Stomach (tissue), 9 donors: ENCODE results near the gene KRTAP10-10. TPM values are rescaled to one million over a fixed set of nuclear protein-coding genes. Genes with fewer than 3 reads are reported as not detected.

Source experiments
- DNase-seq, 2 donors: peaks; one replicate each; pipeline versions ENCODE4 v3.0.0 to v3.0.0-alpha.2; 2013 to 2019
- H3K27ac ChIP-seq, 5 donors: fragments of 200-600 bp in 4 of 5; sonication (generic) in 4 of 5; one replicate each; pipeline ENCODE4 v1.5.1; 2013 to 2019; ENCODE audit warnings: mild to moderate bottlenecking in 1 of 5, moderate library complexity in 1 of 5
- H3K27me3 ChIP-seq, 3 donors: fragments of 200-600 bp; sonication (generic); one replicate each; pipeline ENCODE4 v1.5.1; 2017 to 2019; ENCODE audit warnings: mixed run types in 1 of 3
- H3K36me3 ChIP-seq, 4 donors: fragments of 200-600 bp; sonication (generic); 1 replicate in 3 of 4; 2 replicates in 1 of 4; pipeline ENCODE4 v1.5.1; 2016 to 2019
- H3K4me1 ChIP-seq, 4 donors: fragments of 200-600 bp; sonication (generic); one replicate each; pipeline ENCODE4 v1.5.1; 2016 to 2019
- H3K4me3 ChIP-seq, 4 donors: fragments of 200-600 bp; sonication (generic) in 3 of 4; one replicate each; pipeline ENCODE4 v1.5.1; 2016 to 2019; ENCODE audit warnings: mild to moderate bottlenecking in 1 of 4
- H3K9me3 ChIP-seq, 4 donors: fragments of 200-600 bp; sonication (generic); one replicate each; pipeline ENCODE4 v1.5.1; 2016 to 2019
- CTCF ChIP-seq, 7 experiments: fragments of 450-650 bp in 4 of 7; fragments of 200-600 bp in 3 of 7; sonication (generic) in 3 of 7; IDR thresholded peaks; one replicate each; pipeline ENCODE4 v1.5.1; 2016 to 2019; ENCODE audit warnings: antibody characterized with exemption in 7 of 7, control low read depth in 2 of 7, mild to moderate bottlenecking in 1 of 7
- EP300 ChIP-seq: sonication (generic); formaldehyde crosslinking; IDR thresholded peaks from one replicate; pipeline ENCODE4 v1.6.1; 2017; ENCODE audit warnings: antibody characterized with exemption
- POLR2A ChIP-seq, 4 donors: fragments of 450-650 bp; IDR thresholded peaks; one replicate each; pipeline ENCODE4 v1.6.1; 2016; ENCODE audit warnings: antibody characterized with exemption in 4 of 4, control low read depth in 2 of 4, mild to moderate bottlenecking in 1 of 4, moderate library complexity in 1 of 4
- POLR2AphosphoS5 ChIP-seq, 3 donors: sonication (generic); formaldehyde crosslinking; IDR thresholded peaks; one replicate each; pipeline ENCODE4 v1.6.1; 2016; ENCODE audit warnings: antibody characterized with exemption in 3 of 3
- WGBS, 5 donors: extraction: QIAGEN DNeasy Blood & Tissue Kit in 3 of 5; methylation state at CpG; one replicate each; pipeline versions ENCODE4 v1.1.5 to v1.1.7; 2013 to 2018; 5-methylcytosine and 5-hydroxymethylcytosine counted together
- intact Hi-C: fragments of 100-400 bp; cut with DNase I; formaldehyde crosslinking; loops from one replicate; pipeline ENCODE4 v1.15.1; 2023; ENCODE audit warnings: low total_unique reads
- polyA plus RNA-seq, 3 donors: library from polyadenylated mRNA; stranded (reverse); fragments of 200-250 nt; gene quantifications; one replicate each; pipeline ENCODE4 v1.2.3, GENCODE V29; 2013
- total RNA-seq, 5 donors: library from RNA; depleted of rRNA; stranded (reverse); fragments of >200 nt; gene quantifications; one replicate each; pipeline versions ENCODE4 v1.1.0 to v1.2.3, GENCODE V29; 2014 to 2016
- donor health status: healthy with polysubstance abuse.
- donor health status: Bipolar disorder and iron deficiency.
- donor health status: healthy.

The KRTAP10-10 gene
- total and polyA plus RNA-seq, 8 donors: not detected

GRCh38 chr21:44681152-44681551, 44.0 kb downstream of the KRTAP10-10 start:
- intact Hi-C loops: no loop called here
- Histone ChIP-seq H3K27ac (no peak overlapping the region), H3K27me3 (peaks cover 0 to 12% (median 7%) of the 10 kb centered on the region in 3 donors), H3K4me3 (no peak overlapping the region), H3K36me3 (no peaks in the 10 kb centered on the region), H3K4me1 (no peaks in the 10 kb centered on the region), H3K9me3 (no peaks in the 10 kb centered on the region)
- WGBS, 5 donors: 69 to 86% (median 77%) methylated on average over 8 to 11 of the region's 11 CpGs
- no peak for DNase-seq
- no peak for TF ChIP-seq EP300
- TF ChIP-seq POLR2A (IDR thresholded peaks at IDR 0.05): no peak
- no peak for TF ChIP-seq POLR2AphosphoS5 (IDR thresholded peaks at IDR 0.05)
- TF ChIP-seq CTCF (IDR thresholded peaks at IDR 0.05): no peak

- intact Hi-C loops: no loop called here
- DNase-seq: no peak
- H3K4me3 ChIP-seq: no peak within 1 kb of the TSS
- peaks cover 0 to 21% (median 16%) of the 10 kb centered on the region in 3 donors for H3K27me3 ChIP-seq
- no peaks in the 10 kb centered on the region for H3K9me3 ChIP-seq
- TF ChIP-seq CTCF (IDR thresholded peaks at IDR 0.05) (no peak), POLR2AphosphoS5 (IDR thresholded peaks at IDR 0.05) (no peak), POLR2A (IDR thresholded peaks at IDR 0.05) (no peak), EP300 (no peak)
- H3K27ac ChIP-seq: no peak within 1 kb of the TSS
- no peaks in the 10 kb centered on the region for H3K36me3 ChIP-seq
- WGBS, 5 donors: 65 to 77% (median 71%) methylated on average over 17 to 23 of the region's 23 CpGs
- no peaks in the 10 kb centered on the region for H3K4me1 ChIP-seq
These were observed 44.9 kb downstream of the KRTAP10-10 start, which contains the start of gene KRTAP12-1 for GRCh38 chr21:44681861-44682579. KRTAP12-1 (minus strand) TSS chr21:44682163; CDS start chr21:44682123, 40 bp downstream.

GRCh38 chr21:44682580-44683151, 45.5 kb downstream of the KRTAP10-10 start:
- TF ChIP-seq POLR2A (IDR thresholded peaks at IDR 0.05) (no peak), POLR2AphosphoS5 (IDR thresholded peaks at IDR 0.05) (no peak), CTCF (IDR thresholded peaks at IDR 0.05) (no peak)
- intact Hi-C loops: no loop called here
- Histone ChIP-seq H3K4me3 (no peak overlapping the region), H3K27me3 (peaks cover 0 to 27% (median 22%) of the 10 kb centered on the region in 3 donors), H3K4me1 (no peaks in the 10 kb centered on the region), H3K36me3 (no peaks in the 10 kb centered on the region), H3K27ac (no peak overlapping the region), H3K9me3 (no peaks in the 10 kb centered on the region)
- WGBS, 5 donors: 75 to 79% (median 78%) methylated on average over 14 to 15 of the region's 15 CpGs
- no peak for DNase-seq

- Histone ChIP-seq H3K9me3 (no peaks in the 10 kb centered on the region), H3K27ac (no peak overlapping the region), H3K27me3 (peaks cover 0 to 41% (median 32%) of the 10 kb centered on the region in 3 donors), H3K4me1 (no peaks in the 10 kb centered on the region), H3K4me3 (no peak overlapping the region), H3K36me3 (no peaks in the 10 kb centered on the region)
- intact Hi-C loops: no loop called here
- DNase-seq: no peak
- 70 to 81% (median 75%) methylated on average over 7 of the region's 7 CpGs for WGBS, 5 donors
- TF ChIP-seq CTCF (IDR thresholded peaks at IDR 0.05) (no peak), EP300 (no peak), POLR2AphosphoS5 (IDR thresholded peaks at IDR 0.05) (no peak), POLR2A (IDR thresholded peaks at IDR 0.05) (no peak)
These were observed 46.9 kb downstream of the KRTAP10-10 start for GRCh38 chr21:44684077-44684476.
